ENCODE measurements around the gene RNASE13.

DNA sequence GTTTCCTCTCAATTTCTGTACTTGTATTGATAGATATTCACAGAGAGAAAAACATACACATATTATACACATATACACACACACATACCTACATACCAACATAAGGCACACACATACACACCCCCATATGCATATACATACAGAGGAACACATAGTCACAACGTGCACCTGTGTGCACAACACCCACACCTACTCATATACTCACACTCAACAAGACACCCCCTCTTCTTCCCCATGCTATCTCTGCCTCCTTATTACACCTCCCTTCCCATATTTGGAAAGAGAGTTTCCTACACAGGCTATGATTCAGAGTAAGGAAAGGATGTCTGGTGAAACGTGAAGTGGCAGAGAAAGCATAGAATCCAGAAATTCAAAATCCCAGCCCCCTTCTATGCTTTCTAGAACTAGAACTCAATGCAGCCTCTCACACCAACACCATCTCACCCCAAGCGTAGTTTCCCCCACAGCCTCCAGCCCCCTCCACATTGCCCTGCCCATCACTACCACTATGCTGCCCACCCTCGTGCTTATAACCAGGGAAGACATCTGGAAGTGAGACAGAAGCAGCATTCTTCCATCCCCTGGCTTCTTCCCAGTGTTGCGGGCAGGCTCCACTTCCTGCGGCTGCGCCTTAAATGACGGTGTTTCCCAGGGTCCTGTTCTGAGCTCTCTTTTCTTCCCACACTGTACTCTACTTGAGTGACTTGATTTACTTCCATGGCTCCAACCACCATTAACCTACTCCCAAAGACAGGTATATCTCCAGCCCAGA is 25.4 kb upstream of the RNASE13 start:
- TF ChIP-seq CTCF (IDR thresholded peaks at IDR 0.05) (no peak), POLR2A (IDR thresholded peaks at IDR 0.05; ENCODE audit: low read length) (no peak), SMC3 (IDR thresholded peaks at IDR 0.05) (no peak), MAFK (IDR thresholded peaks at IDR 0.05; ENCODE audit: partially characterized antibody) (no peak), ESRRA (IDR thresholded peaks at IDR 0.05; ENCODE audit: borderline replicate concordance, low read length) (no peak), CBX2 (IDR thresholded peaks at IDR 0.05; ENCODE audit: borderline replicate concordance, low read depth) (no peak), RAD21 (conservative IDR thresholded peaks at IDR 0.05 in 1 of 2, IDR thresholded peaks at IDR 0.05 in 1 of 2) (no peak), TP53 (CRISPR knock-in tag; IDR thresholded peaks at IDR 0.05) (no peak), EP300 (IDR thresholded peaks at IDR 0.05) (no peak), SREBF2 (IDR thresholded peaks at IDR 0.05) (no peak), REST (IDR thresholded peaks at IDR 0.05) (no peak), PBX3 (IDR thresholded peaks at IDR 0.05) (no peak)
- TF ChIP-seq, protein P1, sequence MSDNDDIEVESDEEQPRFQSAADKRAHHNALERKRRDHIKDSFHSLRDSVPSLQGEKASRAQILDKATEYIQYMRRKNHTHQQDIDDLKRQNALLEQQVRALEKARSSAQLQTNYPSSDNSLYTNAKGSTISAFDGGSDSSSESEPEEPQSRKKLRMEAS (IDR thresholded peaks at IDR 0.05): no peak

Data from A549 (cell line).